SU-DHL-6 (cell line): ENCODE measurements around the gene RUVBL1.

ENCODE experiments used
- CTCF ChIP-seq: fragments of 200-600 bp; sonication (generic); IDR thresholded peaks from one replicate; pipeline ENCODE4 v1.5.1; 2017; ENCODE audit warnings: antibody characterized with exemption, mild to moderate bottlenecking, low read length, moderate library complexity; ENCODE audit not compliant: insufficient read depth, poor library complexity, severe bottlenecking
- EZH2phosphoT487 ChIP-seq: fragments of 200-600 bp; sonication (generic), shearing (Covaris generic); conservative IDR thresholded peaks from 2 replicates; pipeline ENCODE4 v1.6.1; 2018; ENCODE audit warnings: mild to moderate bottlenecking, antibody characterized with exemption, low read length, moderate library complexity, mixed read lengths

DNA sequence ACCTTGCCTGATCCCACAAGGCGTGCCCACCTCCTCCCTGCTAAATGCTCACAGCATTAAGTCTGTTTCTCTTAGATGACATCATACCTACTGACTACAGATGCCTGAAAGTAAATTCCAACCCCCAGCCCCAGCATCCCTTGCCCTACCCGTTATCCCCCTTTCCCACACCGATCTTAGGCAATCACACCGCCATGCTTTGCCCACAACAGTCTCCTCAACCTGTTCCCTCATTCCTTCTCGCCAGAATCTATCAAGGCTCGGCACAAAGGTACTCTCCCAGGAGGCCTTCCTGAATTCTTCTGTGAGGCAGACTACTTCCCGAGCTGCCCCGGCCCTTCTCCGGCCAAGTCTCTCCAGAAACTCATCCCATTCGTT lies 72.2 kb downstream of the RUVBL1 start:
- no peak for TF ChIP-seq CTCF
- no peak for TF ChIP-seq EZH2phosphoT487
